Colon (tissue), 2 donors: ENCODE data around the gene RNF187.

ENCODE experiments used
- FAIRE-seq: peaks from 2 replicates; lab custom pipeline; 2012; peaks lifted over from hg19 to GRCh38; lab: Jason Lieb, UNC
- donor health status: control.
- donor health status: control.

The RNF187 gene

GRCh38 chr1:228487336-228488124 is at the start of gene RNF187:
TSS of gene RNF187 (plus strand) at chr1:228487382.
- no peak for FAIRE-seq

GRCh38 chr1:228437424-228437962 is 49.7 kb upstream of the RNF187 start:
- no peak for FAIRE-seq

GRCh38 chr1:228438266-228438665 is 48.9 kb upstream of the RNF187 start:
- FAIRE-seq = no peak

GRCh38 chr1:228440761-228441500 is 46.3 kb upstream of the RNF187 start:
- no peak for FAIRE-seq

- no peak for FAIRE-seq
Measured at GRCh38 chr1:228443395-228443794, 43.8 kb upstream of the RNF187 start.

- no peak for FAIRE-seq
Measured at GRCh38 chr1:228445490-228445842, 41.7 kb upstream of the RNF187 start.

GRCh38 chr1:228445843-228446650 is 41.1 kb upstream of the RNF187 start:
- FAIRE-seq = no peak

GRCh38 chr1:228446852-228447251 is 40.3 kb upstream of the RNF187 start:
- FAIRE-seq = no peak

- no peak for FAIRE-seq
Measured at GRCh38 chr1:228448372-228448771, 38.8 kb upstream of the RNF187 start.

GRCh38 chr1:228450200-228450599 is 37.0 kb upstream of the RNF187 start:
- FAIRE-seq = no peak

GRCh38 chr1:228452194-228453021 is 34.8 kb upstream of the RNF187 start:
- FAIRE-seq = no peak

- no peak for FAIRE-seq
Measured at GRCh38 chr1:228453022-228453560, 34.1 kb upstream of the RNF187 start.

GRCh38 chr1:228453614-228454013 is 33.6 kb upstream of the RNF187 start:
- no peak for FAIRE-seq

GRCh38 chr1:228454238-228454637 is 32.9 kb upstream of the RNF187 start:
- FAIRE-seq = no peak

- FAIRE-seq = no peak
Measured at GRCh38 chr1:228455715-228456114, 31.5 kb upstream of the RNF187 start.

- no peak for FAIRE-seq
Measured at GRCh38 chr1:228456252-228457016, 30.7 kb upstream of the RNF187 start.

GRCh38 chr1:228457017-228457395 is 30.2 kb upstream of the RNF187 start:
- no peak for FAIRE-seq

GRCh38 chr1:228457396-228458176 is 29.6 kb upstream of the RNF187 start:
- FAIRE-seq = no peak

- no peak for FAIRE-seq
Measured at GRCh38 chr1:228459091-228459993, 27.8 kb upstream of the RNF187 start.
